Hepatocyte (in vitro differentiated cells): Measurements from ENCODE around the gene PNPLA8. TPM values are rescaled to one million over a fixed set of nuclear protein-coding genes. Genes with fewer than 3 reads are reported as not detected.
A peak's percentile ranks its signal among the peaks of the same experiment; 100 is the strongest.

Source experiments
- DNase-seq: peaks from one replicate; pipeline ENCODE4 v3.0.0-alpha.2; 2016; ENCODE audit warnings: low spot score
- H2AFZ ChIP-seq: fragments of 200-600 bp; sonication (generic); 2 replicates; pipeline ENCODE4 v1.6.0; 2016; ENCODE audit warnings: antibody characterized with exemption, mild to moderate bottlenecking
- H3K27ac ChIP-seq: fragments of 200-600 bp; sonication (generic); 2 replicates; pipeline ENCODE4 v1.5.1; 2016; ENCODE audit warnings: mild to moderate bottlenecking
- H3K27me3 ChIP-seq: fragments of 200-600 bp; sonication (generic); 2 replicates; pipeline ENCODE4 v1.6.1; 2016
- H3K36me3 ChIP-seq: fragments of 200-600 bp; sonication (generic); replicated peaks from 2 replicates; pipeline ENCODE4 v1.5.1; 2016; ENCODE audit warnings: low read depth; ENCODE audit not compliant: insufficient read depth
- H3K4me1 ChIP-seq: fragments of 200-600 bp; sonication (generic); 2 replicates; pipeline ENCODE4 v1.5.1; 2016; ENCODE audit warnings: mild to moderate bottlenecking, moderate library complexity; ENCODE audit not compliant: insufficient read depth
- H3K4me2 ChIP-seq: fragments of 200-600 bp; sonication (generic); 2 replicates; pipeline ENCODE4 v1.6.0; 2016
- H3K4me3 ChIP-seq: fragments of 200-600 bp; sonication (generic); 2 replicates; pipeline ENCODE4 v1.5.1; 2016; ENCODE audit warnings: mild to moderate bottlenecking
- H3K79me2 ChIP-seq: fragments of 200-600 bp; sonication (generic); 2 replicates; pipeline ENCODE4 v1.6.0; 2017; ENCODE audit warnings: mild to moderate bottlenecking
- H3K9me2 ChIP-seq: fragments of 200-600 bp; sonication (generic); replicated peaks from 2 replicates; pipeline ENCODE4 v1.6.0; 2017; ENCODE audit warnings: mild to moderate bottlenecking; ENCODE audit not compliant: insufficient read depth
- H3K9me3 ChIP-seq: fragments of 200-600 bp; sonication (generic); 2 replicates; pipeline ENCODE4 v1.5.1; 2016; ENCODE audit warnings: low read depth, mild to moderate bottlenecking
- H4K20me1 ChIP-seq: fragments of 200-600 bp; sonication (generic); 2 replicates; pipeline ENCODE4 v1.6.0; 2016; ENCODE audit warnings: mild to moderate bottlenecking; ENCODE audit not compliant: insufficient read depth, poor library complexity, severe bottlenecking
- CTCF ChIP-seq: fragments of 200-600 bp; sonication (generic); IDR thresholded peaks from 2 replicates; pipeline ENCODE4 v1.5.1; 2016; ENCODE audit warnings: antibody characterized with exemption, mild to moderate bottlenecking; ENCODE audit not compliant: poor library complexity
- EZH2 ChIP-seq: fragments of 200-600 bp; sonication (generic); IDR thresholded peaks from 2 replicates; pipeline ENCODE4 v1.6.1; 2016; ENCODE audit warnings: antibody characterized with exemption, mild to moderate bottlenecking, borderline replicate concordance
- EZH2phosphoT487 ChIP-seq: fragments of 200-600 bp; sonication (generic); IDR thresholded peaks from one replicate; pipeline ENCODE4 v1.6.1; 2018; ENCODE audit warnings: antibody characterized with exemption, mild to moderate bottlenecking, low read depth, moderate library complexity; ENCODE audit not compliant: unreplicated experiment, severe bottlenecking
- WGBS: methylation state at CpG from one replicate; pipeline ENCODE4 v1.1.6; 2016; ENCODE audit warnings: low lambda C conversion rate; ENCODE audit errors: missing lambda C conversion rate; 5-methylcytosine and 5-hydroxymethylcytosine counted together
- polyA plus RNA-seq: library from polyadenylated mRNA; unstranded; fragments of >200 nt; fragmentation: Nextera tagmentation; extraction: Ambion mirVana; gene quantifications from 2 replicates; pipeline ENCODE4 v1.2.1, GENCODE V29; 2016
- total RNA-seq: library from RNA; depleted of rRNA; stranded (reverse); fragments of >200 nt; gene quantifications from 2 replicates; pipeline ENCODE4 v1.2.3, GENCODE V29; 2014

The PNPLA8 gene
- total and polyA plus RNA-seq, 2 experiments from 2014 or later, result 25.2 to 48.3 TPM

- TF ChIP-seq CTCF (no peak), EZH2 (no peak), EZH2phosphoT487 (no peak)
- H3K27me3 ChIP-seq, result no peaks in the 10 kb centered on the region
- H2AFZ ChIP-seq, result peak overlapping the region; percentile 38
- no peak for DNase-seq
- no peaks in the 10 kb centered on the region for H3K9me2 ChIP-seq
- no peaks in the 10 kb centered on the region for H4K20me1 ChIP-seq
- H3K4me2 ChIP-seq, result no peak overlapping the region
- no peaks in the 10 kb centered on the region for H3K36me3 ChIP-seq
- no peaks in the 10 kb centered on the region for H3K9me3 ChIP-seq
- 36% methylated on average over 3 of the region's 3 CpGs for WGBS
- no peak overlapping the region for H3K27ac ChIP-seq
- no peak overlapping the region for H3K4me3 ChIP-seq
- H3K4me1 ChIP-seq, result peaks cover 8% of the 10 kb centered on the region
- peaks cover 7% of the 10 kb centered on the region for H3K79me2 ChIP-seq
Observed at GRCh38 chr7:108529341-108529740, 3.4 kb upstream of the PNPLA8 start.

GRCh38 chr7:108528183-108528712, 2.3 kb upstream of the PNPLA8 start:
- no peak overlapping the region for H3K4me2 ChIP-seq

GRCh38 chr7:108526768-108527017, 758 bp upstream of the PNPLA8 start:
- H3K79me2 ChIP-seq, result peaks cover 34% of the 10 kb centered on the region
- peak overlapping the region; percentile 68 for H2AFZ ChIP-seq
- peaks cover 26% of the 10 kb centered on the region for H3K4me1 ChIP-seq
- peaks cover 8% of the 10 kb centered on the region for H4K20me1 ChIP-seq
- H3K9me2 ChIP-seq, result no peaks in the 10 kb centered on the region
- H3K4me3 ChIP-seq, result peak overlapping the region; percentile 24
- 10% methylated on average over 3 of the region's 3 CpGs for whole genome bisulfite sequencing
- H3K4me2 ChIP-seq, result peak overlapping the region; percentile 74
- H3K27me3 ChIP-seq, result no peaks in the 10 kb centered on the region
- TF ChIP-seq EZH2, result no peak
- no peak for TF ChIP-seq CTCF
- TF ChIP-seq EZH2phosphoT487, result no peak
- no peaks in the 10 kb centered on the region for H3K36me3 ChIP-seq
- no peaks in the 10 kb centered on the region for H3K9me3 ChIP-seq
- DNase-seq, result no peak
- peak overlapping the region; percentile 97 for H3K27ac ChIP-seq

More at GRCh38 chr7:108528183-108528712, 2.3 kb upstream of the PNPLA8 start:
- H3K79me2 ChIP-seq, result peaks cover 18% of the 10 kb centered on the region
- H3K9me3 ChIP-seq, result no peaks in the 10 kb centered on the region
- H3K4me3 ChIP-seq, result no peak overlapping the region
- H3K27ac ChIP-seq, result no peak overlapping the region
- no peak for DNase-seq
- H3K27me3 ChIP-seq, result no peaks in the 10 kb centered on the region
- H3K4me1 ChIP-seq, result peaks cover 16% of the 10 kb centered on the region
- no peaks in the 10 kb centered on the region for H3K9me2 ChIP-seq
- TF ChIP-seq EZH2phosphoT487 (no peak), CTCF (no peak), EZH2 (no peak)
- H4K20me1 ChIP-seq, result no peaks in the 10 kb centered on the region
- 95% methylated on average over 6 of the region's 6 CpGs for WGBS
- H2AFZ ChIP-seq, result no peak overlapping the region
- no peaks in the 10 kb centered on the region for H3K36me3 ChIP-seq

GRCh38 chr7:108525327-108525984, 479 bp downstream of the PNPLA8 start:
- WGBS, result 1% methylated on average over 21 of the region's 22 CpGs

More at GRCh38 chr7:108525327-108525984, 479 bp downstream of the PNPLA8 start:
- peak; percentile 85 for DNase-seq
- H3K36me3 ChIP-seq, result no peaks in the 10 kb centered on the region
- no peaks in the 10 kb centered on the region for H3K9me2 ChIP-seq
- peaks cover 46% of the 10 kb centered on the region for H3K79me2 ChIP-seq
- peak overlapping the region; percentile 41 for H2AFZ ChIP-seq
- peaks cover 13% of the 10 kb centered on the region for H4K20me1 ChIP-seq
- peak overlapping the region; percentile 46 for H3K4me3 ChIP-seq
- H3K4me2 ChIP-seq, result peak overlapping the region; percentile 73
- H3K4me1 ChIP-seq, result peaks cover 26% of the 10 kb centered on the region
- TF ChIP-seq EZH2phosphoT487 (no peak), EZH2 (no peak), CTCF (no peak)
- H3K27me3 ChIP-seq, result no peaks in the 10 kb centered on the region
- H3K9me3 ChIP-seq, result no peaks in the 10 kb centered on the region
- peak overlapping the region; percentile 97 for H3K27ac ChIP-seq
